Measurements from ENCODE around the gene HDAC5.
"Not testable (repeated sequence)": the region's sequence is repeated elsewhere in the genome, so short reads cannot be mapped to it uniquely, and the experiment has no call there.

HDAC5 gene

DNA sequence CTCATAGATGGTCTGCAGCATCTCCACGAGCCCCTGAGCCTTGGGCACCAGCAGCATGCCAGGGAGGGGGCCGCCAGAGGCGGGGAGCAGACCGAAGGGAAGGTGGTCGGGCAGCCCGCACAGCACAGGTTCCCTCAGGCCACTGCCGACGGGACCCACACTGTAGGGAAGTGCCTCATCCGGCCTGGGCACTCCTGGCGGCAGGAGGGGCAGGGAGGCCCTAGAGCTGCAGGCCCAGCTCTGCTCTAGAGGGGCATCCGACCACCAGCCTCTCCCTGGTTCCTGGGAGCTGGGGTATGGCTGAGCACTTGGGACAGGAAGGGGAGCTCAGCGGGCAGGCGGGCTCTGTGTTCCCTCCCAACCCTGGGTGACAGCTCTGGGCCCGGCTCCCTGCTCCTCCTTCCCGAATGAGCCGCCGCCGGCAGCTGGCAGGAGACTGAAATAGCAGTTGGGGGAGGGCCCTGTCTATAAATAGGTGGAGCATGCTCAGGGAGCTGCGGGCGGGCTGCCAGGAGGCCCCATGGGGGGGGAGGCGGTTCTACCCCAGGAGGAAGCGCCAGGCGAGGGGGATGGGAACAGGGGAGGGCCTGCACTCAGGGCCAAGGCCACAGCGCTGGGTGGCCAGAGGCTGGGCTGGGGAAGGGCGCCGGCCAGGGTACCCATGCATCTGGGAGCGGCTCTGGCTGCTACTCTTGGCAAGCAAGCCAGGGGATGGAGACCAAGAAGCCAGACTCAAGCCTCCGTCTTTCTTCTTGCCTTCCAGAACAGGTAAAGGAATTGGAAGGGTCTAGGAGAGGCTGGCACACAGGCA, 12.4 kb downstream of the HDAC5 start:
- peak; percentile 59 for DNase-seq

DNA sequence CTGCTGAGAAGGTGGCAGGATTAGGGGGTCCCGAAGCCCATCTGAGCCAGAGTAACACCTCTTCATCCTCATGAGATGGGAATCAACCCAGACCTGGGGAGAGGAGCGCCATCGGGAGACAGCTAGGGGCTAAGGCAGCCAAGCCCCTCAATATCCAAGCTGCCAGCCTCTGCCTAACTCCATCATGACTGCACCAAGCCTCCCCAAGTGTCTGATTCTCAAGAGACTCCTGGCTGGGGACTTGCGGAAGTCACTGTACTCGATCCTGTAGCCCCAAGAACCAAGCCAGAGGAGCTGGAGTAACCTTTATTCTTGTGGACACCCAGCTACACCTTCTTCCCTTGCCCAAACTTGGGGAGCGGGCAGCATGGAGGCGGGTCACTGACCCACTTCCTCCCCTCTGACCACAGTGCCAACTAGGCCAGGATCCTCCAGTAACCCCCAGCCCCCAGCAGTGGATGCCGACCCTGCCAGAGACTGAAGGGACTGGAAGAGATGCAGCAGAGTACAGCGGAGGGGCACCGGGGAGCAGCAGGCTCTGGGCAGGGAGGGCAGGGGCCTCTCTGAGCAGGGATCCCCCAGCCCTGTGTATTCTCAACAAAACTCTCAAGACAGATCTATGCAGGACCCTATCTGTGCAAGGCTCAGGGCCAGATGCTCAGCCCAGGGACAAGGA, 13.3 kb downstream of the HDAC5 start:
- no peak for DNase-seq

DNA sequence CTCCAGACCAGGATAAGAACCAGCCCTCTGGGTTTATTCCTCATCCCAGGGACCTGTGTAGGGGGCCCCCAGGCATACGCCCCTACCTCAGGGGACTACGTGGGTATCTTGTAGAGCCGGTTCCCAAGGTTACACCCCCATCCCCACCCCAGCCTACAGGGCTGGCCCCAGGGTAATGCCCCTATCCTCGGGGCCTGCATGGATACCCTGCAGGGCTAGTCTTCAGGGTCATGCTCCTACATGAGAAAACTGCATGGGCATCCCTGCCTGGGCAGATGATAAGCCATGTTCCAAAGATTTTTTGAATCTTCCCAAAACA, 14.2 kb downstream of the HDAC5 start:
- no peak for DNase-seq

DNA sequence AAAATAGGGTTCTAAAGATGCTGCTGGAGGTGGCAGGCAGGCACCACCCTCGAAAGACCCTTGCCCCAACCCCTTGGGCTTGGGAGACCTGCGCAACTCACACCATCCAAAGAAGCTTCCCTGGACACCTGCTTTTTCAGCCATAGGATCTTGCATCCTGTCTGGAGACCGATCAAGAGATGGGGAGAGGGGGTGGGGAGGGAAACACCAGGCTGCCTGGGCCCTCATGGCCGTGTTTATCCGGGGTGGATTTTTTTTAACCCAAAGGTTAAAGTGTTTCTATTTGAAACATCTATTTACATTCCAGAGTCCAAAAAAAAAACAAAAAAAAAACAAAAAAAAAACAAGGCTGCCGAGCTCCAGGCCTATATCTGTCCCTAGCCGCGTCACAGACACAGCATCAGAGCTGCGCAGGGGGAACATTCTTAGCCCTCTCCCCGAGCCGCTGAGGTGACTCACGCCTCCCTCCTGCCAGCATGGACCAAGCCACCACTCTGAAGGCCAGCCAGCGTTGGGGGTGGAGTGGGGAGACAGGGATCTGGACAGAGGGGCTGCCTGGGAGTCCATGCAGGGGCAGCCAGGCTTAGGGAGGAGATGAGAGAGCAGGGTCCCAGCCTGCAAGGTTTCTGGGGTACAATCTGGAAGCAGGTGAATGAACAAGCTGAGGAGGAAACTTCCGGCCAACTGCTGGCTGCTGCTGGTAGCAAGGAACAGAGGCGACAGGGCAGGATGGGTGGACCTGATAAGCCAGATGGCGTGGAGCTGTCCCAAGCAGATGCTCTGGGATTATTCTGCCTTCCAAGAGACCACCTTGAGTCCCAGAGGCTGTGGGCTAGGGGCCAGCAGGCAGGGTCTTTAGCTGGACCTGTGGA, 14.8 kb downstream of the HDAC5 start:
- no peak for DNase-seq

DNA sequence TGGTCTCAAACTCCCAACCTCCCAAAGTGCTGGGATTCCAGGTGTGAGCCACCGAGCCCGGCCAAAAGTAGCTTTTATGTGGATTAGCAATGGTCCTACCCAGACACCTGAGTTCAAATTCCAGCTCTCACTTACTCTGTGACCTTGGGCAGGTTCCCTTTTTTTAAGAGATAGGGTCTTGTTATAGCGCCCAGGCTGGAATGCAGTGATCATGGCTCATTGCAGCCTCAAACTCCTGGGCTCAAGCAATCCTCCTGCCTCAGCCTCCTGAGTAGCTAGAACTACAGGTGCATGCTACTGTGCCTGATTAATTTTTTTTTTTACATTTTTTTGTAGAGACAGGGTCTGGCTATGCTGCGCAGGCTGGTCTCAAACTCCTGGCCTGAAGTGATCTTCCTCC, 16.6 kb downstream of the HDAC5 start:
- DNase-seq, result no peak

DNA sequence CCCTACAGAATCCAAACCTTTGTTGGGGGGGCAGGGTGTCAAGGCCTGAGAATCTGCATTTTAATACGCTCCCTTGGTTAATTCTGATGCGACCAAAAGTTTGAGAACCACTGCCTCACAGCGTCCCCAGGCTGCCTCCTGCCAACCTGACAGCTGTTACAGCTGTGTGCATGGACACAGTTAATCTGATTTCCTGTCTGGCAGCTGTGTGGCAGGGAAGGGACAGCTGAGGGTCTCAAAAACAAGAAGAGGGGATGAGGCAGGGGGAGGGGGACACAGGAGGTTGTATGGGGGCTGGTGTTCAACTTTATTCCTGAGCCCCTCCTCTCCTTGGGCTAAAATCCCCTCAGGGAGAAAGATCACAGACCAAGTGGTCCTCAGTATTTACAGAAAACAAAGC, 17.5 kb downstream of the HDAC5 start:
- DNase-seq, result no peak

DNA sequence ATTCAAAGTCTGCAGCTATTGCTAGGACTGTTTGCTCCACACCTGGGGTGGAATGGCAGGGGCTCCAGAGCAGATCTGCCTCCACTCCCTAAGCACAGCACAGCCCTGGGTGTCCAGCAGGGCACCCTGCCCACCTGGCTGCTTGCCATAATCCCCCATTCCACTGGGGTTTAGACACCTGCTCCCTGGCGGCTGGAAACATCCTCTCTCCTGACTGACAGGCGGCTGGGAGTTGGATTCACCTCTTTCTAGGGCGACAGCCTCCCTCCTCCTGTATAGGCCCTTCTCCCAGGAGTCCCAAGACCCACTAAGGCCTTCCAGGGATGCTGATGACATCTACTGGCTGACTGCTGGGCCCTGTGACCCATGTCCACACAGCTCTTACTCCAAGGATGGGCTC, 18.0 kb downstream of the HDAC5 start:
- no peak for DNase-seq

DNA sequence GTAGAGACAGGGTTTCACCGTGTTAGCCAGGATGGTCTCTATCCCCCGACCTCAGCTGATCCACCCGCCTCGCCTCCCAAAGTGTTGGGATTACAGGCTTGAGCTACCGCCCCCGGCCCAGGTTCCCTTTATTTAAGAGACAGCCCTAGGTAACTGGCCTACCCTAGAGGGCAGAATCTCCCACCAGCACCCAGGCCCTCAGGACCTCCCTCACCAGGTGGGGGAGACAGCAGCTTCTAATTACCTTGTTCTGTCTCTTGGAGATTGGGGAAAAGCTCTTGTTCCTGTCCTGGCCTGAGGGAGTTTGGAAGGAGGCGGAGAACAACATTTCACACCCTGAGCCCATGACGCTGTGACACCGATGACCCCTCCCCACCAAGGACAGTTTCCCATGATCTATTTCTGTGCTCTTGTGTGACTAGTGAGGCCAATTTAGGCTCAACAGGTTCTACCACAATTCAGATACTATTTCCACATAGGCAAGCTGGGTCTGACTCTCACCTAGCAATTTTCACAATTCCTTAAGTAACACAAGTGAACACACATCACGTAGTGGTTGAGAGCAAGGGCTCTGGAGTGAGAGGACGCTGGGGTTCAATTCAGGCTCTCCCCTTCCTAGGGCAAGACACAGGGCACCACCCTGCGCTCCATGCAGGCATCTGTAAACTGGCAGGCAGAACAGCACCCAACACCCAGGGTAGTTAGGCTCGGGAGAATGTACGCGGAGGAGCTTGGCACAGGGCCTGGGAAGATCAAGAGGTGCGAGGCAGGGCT, 20.4 kb downstream of the HDAC5 start:
- no peak for DNase-seq

DNA sequence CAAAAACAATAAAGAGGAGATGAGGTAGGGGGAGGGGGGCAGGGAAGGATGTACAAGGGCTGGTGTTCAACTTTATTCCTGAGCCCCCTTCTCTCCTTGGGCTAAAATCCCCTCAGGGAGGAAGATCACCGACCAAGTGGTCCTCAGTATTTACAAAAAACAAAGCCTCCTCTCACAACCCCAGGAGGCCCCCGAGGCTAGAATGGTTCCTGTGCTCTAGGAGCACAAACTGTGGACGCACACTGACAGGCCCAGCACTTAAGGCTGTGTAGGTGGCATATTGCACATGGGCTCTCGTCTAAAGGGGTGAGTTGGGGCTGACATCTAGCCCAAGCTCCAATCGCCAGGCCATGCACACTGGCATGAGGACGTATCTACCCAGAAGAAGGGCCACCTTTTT, 21.6 kb downstream of the HDAC5 start:
- DNase-seq, result not testable (repeated sequence)

DNA sequence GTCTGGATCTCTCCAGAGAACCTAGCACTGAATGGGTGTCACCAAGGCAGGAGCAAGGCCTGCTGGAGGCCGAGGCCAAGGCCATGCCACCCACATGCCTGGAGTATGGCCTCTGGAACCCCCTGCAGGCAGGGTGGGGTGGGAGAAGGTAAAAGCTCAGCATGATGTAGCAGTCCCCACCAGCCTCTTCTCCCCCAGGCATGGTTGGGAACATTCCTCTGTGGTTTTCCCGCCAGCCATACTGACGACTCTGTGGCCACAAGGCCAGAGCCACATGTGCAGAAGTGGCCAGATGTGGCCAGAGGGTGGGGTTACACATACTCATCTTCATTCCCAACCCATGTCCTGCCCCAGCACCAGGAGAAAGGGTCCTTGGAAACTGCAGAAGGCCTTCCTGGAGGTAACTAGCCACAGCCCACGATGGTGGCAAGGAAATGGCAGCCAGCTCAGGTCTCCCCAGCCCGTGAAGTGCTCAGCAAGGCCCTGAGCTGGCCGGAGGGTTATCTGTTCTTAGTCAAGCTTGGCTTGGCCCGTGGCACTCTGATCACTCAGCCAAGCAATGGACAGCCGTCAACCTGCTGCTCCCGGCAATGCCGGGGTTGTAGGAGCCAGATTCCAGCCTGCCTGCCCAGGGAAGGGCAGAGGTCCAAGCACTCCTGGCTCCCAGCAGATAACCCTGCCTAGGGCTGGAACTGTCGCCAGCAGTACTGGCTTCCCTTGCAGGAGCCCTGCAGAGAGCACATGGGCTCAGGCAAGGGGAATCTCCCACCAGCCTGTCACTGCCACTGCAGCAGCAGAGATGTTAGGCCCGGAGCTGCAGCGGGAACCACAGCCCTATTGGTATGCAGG, 26.1 kb downstream of the HDAC5 start:
- DNase-seq, result no peak

DNA sequence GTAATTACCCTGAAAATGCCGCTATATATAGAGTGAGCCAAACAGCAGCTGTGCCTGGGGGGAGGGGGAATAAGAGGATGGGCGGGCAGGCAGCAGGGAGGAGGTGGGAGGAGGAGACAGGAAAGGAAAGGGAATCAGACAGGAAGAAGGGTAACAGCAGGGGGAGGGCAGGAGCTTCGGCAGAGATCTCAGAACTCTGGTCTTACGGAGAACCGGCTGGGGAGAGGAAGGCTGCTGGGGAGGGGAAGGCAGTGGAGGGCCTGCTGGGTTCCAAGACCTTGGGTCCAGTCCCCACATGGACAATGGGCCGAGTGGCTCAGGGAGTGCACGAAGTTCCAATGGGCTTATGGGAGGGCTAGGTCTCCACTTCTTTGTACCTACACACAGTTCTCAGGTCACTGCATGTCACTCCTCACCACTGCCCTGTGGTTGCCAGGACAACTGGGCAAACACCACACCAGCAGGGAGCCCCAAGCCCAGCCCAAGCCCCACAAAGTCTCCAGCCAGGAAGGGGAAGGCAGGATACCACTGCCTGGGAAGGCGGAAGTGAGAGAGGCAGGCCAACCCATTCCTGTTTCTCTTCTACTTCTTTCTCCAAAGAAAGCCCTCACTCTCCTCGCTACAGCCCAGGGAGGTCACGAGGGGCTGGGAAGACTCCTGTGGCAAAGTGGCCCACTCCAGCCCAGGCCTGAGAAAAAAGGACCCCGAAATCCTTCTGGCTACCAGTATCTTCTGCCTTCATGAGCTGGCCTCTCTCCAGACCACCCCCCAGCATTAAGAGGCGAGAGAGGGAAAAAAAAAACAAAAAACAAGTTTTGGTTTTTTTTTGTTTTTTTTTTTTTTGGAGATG, 27.6 kb downstream of the HDAC5 start:
- no peak for DNase-seq

DNA sequence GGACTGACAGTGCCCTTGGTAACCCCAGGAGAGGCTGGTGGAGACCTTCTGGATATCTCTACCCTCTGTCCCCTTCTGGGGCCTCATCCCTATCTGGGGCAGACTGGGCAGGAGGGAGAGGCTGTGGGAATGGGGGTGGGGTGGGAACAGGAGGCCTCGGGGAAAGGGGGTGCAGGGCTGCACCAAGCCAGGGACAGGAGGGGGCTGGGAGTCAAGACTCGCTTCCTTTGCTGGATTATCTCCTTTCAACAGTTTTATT, 28.1 kb downstream of the HDAC5 start:
- DNase-seq, result no peak

DNA sequence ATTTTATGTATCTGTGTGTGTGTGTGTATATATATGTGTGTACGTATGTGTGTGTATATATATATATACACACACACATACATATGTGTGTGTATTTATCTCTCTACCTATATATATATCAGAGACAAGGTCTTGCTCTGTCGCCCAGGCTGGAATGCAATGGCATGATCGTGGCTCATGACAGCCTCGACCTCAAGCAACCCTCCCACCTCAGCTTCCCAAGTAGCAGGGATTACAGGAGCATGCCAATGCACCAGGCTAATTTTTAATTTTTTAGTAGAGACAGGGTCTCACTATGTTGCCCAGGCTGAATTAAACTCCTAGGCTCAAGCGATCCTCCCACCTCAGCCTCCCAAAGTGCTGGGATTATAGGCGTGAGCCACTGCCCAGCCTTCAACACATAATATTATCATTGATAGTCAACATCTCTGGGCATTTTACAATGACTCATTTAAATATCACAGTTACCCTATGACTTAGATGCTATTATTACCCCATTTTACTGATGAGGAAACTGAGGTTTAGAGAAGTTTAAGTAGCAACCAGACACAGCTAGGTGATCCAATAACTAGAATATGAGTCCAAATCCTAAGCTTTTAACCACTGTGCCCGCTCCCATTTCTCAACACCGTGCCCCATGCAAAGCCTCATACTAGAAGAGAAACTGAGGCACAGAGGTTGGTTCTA, 28.6 kb downstream of the HDAC5 start:
- DNase-seq, result no peak

DNA sequence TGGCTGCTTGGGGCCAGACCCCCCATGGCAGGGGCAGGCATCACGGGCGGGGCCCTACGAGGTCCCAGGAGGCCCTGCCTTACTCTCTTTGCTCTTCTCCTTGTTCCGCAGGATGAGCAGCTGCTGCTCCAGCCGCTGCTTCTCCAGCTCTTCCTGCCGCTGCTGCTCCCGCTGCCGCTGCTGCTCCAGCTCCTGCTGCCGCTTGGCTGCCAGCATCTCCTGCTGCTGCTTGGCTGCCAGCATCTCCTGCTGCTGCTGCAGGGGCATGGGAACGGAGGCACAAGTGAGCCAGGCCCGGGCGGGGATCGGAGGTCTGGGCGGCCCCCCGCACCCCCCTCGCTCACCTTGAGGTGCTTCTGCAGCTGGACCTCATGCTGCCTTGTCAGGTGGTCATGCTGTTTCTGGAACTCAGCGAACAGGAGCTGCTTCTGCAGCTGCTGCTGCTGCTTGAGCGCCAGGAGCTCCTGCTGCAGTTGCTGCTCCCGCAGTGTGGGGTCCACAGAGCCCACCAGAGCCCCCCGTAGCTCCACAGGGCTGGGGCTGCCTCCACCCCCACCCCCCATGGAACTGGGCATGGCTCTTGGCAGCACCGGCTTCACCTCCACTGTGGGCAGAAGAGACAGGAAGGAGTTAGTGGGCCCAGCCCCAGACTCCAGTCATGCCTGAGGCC, 30.1 kb downstream of the HDAC5 start:
- no peak for DNase-seq

DNA sequence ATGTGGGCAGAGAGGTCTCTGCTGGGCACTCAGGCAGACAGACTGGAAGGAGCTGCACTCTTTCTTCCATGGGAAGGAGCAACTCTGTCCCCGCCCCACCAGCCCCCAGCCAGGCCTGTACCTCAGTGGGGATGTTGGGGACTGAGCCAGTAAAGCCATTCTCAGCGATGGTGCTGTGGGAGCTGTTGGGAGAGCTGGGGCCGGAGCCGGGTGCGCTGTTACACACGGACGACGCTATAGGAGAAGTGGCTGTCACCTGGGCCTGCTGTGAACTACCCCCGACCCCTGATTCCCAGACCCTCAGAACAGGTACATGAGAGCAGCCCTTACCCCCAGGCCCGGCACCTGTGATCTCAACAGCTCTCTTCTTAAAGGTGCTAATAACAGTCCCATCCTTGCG, 31.4 kb downstream of the HDAC5 start:
- no peak for DNase-seq

DNA sequence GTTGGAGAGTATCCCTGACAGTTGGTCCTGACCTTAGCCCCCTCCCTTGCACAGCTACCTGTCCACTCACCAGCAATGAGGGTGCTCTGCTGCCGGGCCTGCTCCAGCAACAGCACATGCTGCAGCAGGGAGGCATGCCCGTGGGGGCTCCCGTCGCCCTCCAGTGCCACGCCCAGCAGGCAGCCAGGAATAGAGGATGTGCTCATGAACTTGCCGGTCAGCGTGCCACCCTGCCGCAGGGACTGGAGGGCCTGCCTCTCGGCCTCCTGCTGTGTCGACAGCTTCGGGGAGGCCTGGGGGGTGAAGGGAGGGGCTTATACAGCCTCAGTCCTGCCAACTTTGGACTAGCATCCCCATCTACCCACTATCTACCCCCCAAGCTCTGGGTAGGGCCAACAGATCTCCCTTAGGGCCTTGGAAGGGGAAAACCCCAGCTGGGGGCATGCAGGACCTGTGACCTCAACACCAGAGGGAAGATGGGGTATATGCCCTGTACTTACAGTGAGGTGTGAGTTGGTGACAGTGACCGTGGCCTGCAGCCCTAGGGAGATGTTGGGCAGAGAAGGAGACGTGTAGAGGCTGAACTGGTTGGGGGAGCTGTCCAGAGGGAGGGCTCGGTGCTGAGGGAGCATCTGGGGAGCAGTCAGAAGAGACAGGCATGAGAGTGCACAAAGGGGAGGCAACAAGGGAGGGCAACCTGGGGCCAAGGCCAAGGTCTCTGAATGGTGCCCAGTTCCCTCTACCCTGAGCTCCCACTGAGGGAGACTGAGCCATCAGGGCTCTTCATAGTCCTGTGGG, 32.0 kb downstream of the HDAC5 start:
- no peak for DNase-seq

DNA sequence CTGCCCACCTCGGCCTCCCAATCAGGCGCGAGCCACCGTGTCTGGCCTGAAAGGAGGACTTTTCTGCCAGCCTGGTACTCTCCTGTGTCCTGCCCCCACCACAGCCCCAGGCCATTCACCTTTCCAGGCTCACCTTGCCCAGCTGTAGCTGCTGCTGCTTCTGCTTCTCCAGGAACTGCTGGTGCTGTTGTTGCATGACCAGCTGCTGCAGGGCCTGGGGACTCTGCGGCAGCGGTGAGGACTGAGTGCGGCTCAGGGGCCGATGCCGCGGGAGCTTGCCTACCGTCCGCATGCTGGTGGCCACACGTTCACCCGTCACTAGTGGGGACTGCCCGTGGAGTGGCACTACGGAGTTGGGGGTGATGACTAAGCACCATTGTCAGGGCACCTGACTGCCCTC, 35.2 kb downstream of the HDAC5 start:
- DNase-seq, result no peak

DNA sequence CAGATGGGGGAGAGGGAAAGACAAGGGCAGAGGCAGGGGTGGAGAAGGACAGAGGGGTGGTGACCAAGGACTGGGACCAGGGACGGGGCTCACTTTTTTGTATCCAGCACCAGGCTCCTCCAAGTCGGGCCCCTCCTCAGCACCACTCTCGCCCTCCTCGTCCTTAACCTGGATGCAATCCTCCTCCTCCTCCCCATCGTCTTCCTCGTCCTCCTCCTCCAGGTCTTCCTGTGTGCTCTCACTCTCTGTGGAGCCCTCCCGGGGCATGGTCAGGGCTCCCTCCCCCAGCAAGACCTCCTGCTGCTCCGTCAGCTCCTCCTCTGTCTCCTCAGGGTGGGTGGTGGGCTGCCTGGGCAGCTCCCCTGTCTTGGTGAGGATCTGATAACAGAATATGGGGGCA, 36.1 kb downstream of the HDAC5 start:
- DNase-seq, result no peak

Data from stimulated activated CD4-positive, alpha-beta T cell treated with anti-CD3 and anti-CD28 coated beads, Interleukin-4, amount 100 ng/mL, for 1 hour (primary cell).